ENCODE measurements around the gene PRCD.
A peak's percentile ranks its signal among the peaks of the same experiment; 100 is the strongest.
"Not testable (repeated sequence)": the region's sequence is repeated elsewhere in the genome, so short reads cannot be mapped to it uniquely, and the experiment has no call there.

The PRCD gene

DNA sequence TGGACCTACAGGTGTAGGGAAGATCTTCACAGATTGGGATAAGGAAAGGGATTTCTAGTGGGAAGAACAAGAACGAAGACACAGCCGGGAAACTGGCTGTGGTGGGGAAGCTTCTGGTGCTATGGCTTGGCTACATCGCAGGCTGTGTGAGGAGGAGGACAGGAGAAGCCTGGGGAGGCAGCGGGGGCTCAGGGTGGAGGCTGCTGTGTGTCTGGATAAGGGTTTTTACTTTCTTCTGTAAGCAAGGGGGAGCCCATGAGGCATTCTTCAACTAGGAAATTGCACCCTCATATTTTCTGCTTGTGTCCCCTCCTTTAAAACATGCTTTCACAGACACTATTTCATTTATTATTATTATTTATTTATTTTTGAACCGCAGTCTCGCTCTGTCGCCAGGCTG lies 35.7 kb upstream of the PRCD start:
- Histone ChIP-seq H3K4me3 (ENCODE audit: low read depth in 1 of 5, low read length in 5 of 5) (no peak overlapping the region), H3K4me1 (ENCODE audit: control insufficient read depth in 5 of 5, insufficient read depth in 5 of 5, low read length in 5 of 5) (peaks cover 5 to 40% (median 31%) of the 10 kb centered on the region in 5 donors), H3K9me3 (ENCODE audit: control insufficient read depth in 5 of 5, low read length in 5 of 5) (no peaks in the 10 kb centered on the region), H3K9ac (ENCODE audit: low read length in 5 of 5) (no peak overlapping the region), H3K27me3 (ENCODE audit: control insufficient read depth in 5 of 5, insufficient read depth in 4 of 5, low read length in 5 of 5) (peaks cover 3 to 13% (median 7%) of the 10 kb centered on the region in 5 donors), H3K27ac (ENCODE audit: low read depth, low read length) (no peak overlapping the region), H3K36me3 (ENCODE audit: control insufficient read depth in 5 of 5, insufficient read depth in 5 of 5, low read length in 5 of 5) (no peaks in the 10 kb centered on the region)

DNA sequence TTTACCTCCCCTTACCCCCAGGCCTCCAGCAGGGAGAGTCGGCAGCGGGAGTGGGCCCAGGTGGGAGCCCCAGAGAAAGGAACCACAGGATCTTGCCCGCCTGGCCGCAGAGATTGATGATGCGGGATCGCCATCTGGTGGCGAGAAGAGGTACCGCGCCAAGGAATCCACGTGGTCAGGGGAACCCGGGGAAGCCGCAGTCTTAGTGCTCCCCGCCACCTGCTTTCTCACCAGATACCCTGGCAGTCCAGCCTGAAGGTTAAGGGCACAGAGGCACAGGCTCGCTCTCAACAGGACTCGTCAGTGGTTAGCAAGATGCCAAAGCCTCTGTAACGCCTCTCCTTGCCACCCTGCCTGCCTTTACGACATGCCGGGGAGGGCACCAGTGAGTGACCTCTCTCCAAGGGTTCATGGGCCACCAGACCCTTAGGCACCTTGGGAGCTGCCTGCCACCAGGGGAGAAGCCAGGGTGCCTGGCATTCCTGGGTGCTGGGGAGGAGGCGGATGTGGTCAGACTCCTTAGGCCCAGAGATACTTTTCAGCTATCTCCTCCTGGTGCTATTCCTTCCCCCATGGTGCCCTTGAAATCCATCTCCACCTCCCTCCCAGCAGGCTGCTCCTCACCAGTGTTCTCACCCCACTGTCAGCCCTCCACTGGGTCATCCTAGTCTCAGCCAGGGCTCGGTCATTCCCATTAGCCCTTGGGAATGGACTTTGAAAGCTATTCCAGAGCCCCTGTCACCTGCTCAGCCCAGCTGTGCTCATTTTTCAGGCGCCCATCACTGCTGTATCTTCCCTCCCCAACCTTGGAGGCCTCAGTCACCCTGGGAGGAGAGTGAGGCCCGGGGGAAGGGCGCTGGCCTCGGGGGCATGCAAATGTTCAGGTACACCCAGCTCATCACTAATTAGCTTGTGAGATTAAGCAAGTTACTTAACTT lies 33.2 kb upstream of the PRCD start:
- no peak overlapping the region for H3K27ac ChIP-seq (ENCODE audit: low read depth, low read length)
- H3K4me1 ChIP-seq (ENCODE audit: control insufficient read depth in 5 of 5, insufficient read depth in 5 of 5, low read length in 5 of 5), result peaks cover 4 to 25% (median 10%) of the 10 kb centered on the region in 5 donors
- H3K36me3 ChIP-seq (ENCODE audit: control insufficient read depth in 5 of 5, insufficient read depth in 5 of 5, low read length in 5 of 5), result no peaks in the 10 kb centered on the region
- H3K9me3 ChIP-seq (ENCODE audit: control insufficient read depth in 5 of 5, low read length in 5 of 5), result no peaks in the 10 kb centered on the region
- no peak overlapping the region for H3K9ac ChIP-seq (ENCODE audit: low read length in 5 of 5)
- H3K27me3 ChIP-seq (ENCODE audit: control insufficient read depth in 5 of 5, insufficient read depth in 4 of 5, low read length in 5 of 5), result peaks cover 3 to 13% (median 7%) of the 10 kb centered on the region in 5 donors
- H3K4me3 ChIP-seq (ENCODE audit: low read depth in 1 of 5, low read length in 5 of 5), result peak overlapping the region in 1 of 5 donors; percentile 22

DNA sequence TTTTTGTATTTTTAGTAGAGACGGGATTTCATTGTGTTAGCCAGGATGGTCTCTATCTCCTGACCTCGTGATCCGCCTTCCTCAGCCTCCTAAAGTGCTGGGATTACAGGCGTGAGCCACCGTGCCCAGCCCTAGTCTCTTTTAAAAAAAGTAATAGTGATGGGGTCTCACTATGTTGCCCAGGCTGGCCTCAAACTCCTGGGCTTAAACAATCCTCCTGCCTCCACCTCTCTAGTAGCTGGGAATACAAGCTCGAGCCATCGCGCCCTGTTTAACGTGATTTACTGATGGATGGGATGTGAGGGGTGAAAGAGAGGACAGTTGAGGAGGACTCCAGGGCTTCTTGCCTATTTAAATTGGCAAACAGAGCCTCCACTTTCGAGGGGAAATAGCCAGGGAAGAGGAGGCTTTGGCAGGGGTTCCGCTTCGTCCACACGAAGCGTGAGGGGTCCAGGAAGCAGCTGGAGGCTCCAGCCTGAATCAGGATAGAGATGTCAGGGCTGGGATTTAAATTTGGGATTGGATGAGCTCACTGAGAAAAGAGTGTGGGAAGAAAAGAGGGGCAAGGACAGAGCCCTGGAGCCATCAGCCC lies 31.3 kb upstream of the PRCD start:
- not testable (repeated sequence) for H3K36me3 ChIP-seq (ENCODE audit: control insufficient read depth in 5 of 5, insufficient read depth in 5 of 5, low read length in 5 of 5); H3K4me3 ChIP-seq (ENCODE audit: low read depth in 1 of 5, low read length in 5 of 5); H3K27ac ChIP-seq (ENCODE audit: low read depth, low read length); H3K9me3 ChIP-seq (ENCODE audit: control insufficient read depth in 5 of 5, low read length in 5 of 5); H3K9ac ChIP-seq (ENCODE audit: low read length in 5 of 5)
- Histone ChIP-seq H3K4me1 (ENCODE audit: control insufficient read depth in 5 of 5, insufficient read depth in 5 of 5, low read length in 5 of 5) (peaks cover 3 to 21% (median 6%) of the 10 kb centered on the region in 5 donors), H3K27me3 (ENCODE audit: control insufficient read depth in 5 of 5, insufficient read depth in 4 of 5, low read length in 5 of 5) (peaks cover 3 to 13% (median 7%) of the 10 kb centered on the region in 5 donors)

DNA sequence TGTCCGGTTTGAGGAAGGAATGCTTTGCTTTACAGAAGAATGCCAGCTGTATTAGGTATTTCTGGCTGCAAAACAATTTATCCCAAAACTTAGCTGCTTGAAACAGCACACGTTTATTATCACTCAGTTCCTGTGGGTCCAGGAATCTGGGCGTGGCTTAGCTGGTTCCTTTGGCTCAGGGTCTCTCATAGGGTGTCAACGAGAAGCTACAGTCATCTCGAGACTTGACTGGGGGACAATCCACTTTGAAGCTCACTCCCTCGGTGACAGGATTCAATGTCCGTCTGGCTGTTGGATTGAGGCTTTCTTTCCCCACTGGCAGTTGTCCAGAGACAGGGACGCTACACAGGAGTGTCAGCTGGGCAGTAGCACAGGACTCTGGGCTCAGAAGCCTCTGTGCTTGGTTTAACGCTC lies 29.0 kb upstream of the PRCD start:
- peaks cover 10 to 30% (median 15%) of the 10 kb centered on the region in 5 donors for H3K4me1 ChIP-seq (ENCODE audit: control insufficient read depth in 5 of 5, insufficient read depth in 5 of 5, low read length in 5 of 5)
- no peak overlapping the region for H3K4me3 ChIP-seq (ENCODE audit: low read depth in 1 of 5, low read length in 5 of 5)
- no peaks in the 10 kb centered on the region for H3K9me3 ChIP-seq (ENCODE audit: control insufficient read depth in 5 of 5, low read length in 5 of 5)
- H3K36me3 ChIP-seq (ENCODE audit: control insufficient read depth in 5 of 5, insufficient read depth in 5 of 5, low read length in 5 of 5), result no peaks in the 10 kb centered on the region
- peaks cover 3 to 14% (median 7%) of the 10 kb centered on the region in 5 donors for H3K27me3 ChIP-seq (ENCODE audit: control insufficient read depth in 5 of 5, insufficient read depth in 4 of 5, low read length in 5 of 5)
- H3K27ac ChIP-seq (ENCODE audit: low read depth, low read length), result no peak overlapping the region
- H3K9ac ChIP-seq (ENCODE audit: low read length in 5 of 5), result peak overlapping the region in 1 of 5 donors; percentile 42

DNA sequence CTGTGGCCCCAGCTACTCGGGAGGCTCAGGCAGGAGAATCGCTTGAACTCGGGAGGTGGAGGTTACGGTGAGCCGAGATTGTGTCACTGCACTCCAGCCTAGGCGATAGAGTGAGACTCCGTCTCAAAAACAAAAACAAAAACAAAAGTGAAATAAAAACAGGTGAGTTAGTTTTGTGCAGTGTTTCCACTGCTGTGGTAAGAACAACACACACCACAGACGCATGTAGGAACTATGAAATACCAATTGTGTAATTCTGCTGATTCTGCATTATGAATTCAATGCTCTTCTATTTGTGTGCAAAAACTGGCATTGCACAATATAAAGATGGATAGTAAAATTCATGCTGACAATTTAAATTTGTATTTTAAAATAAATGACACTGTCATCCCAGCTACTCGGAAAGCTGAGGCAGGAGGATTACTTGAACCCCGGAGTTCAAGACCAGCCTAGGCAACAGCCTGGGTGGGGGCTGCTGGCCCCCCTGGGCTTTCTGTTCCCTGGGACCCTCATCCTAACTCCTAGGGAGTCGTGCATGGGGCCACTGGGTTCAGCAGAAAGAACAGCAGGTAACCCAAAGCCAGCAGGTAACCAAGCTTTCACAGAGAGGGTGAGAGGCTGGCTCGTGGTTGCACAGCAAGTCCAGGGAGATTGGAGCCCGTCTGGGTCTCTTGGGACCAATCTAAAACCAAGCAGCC lies 28.0 kb upstream of the PRCD start:
- H3K9ac ChIP-seq (ENCODE audit: low read length in 5 of 5), result no peak overlapping the region
- H3K27me3 ChIP-seq (ENCODE audit: control insufficient read depth in 5 of 5, insufficient read depth in 4 of 5, low read length in 5 of 5), result peaks cover 3 to 10% (median 5%) of the 10 kb centered on the region in 5 donors
- H3K27ac ChIP-seq (ENCODE audit: low read depth, low read length), result no peak overlapping the region
- no peak overlapping the region for H3K4me3 ChIP-seq (ENCODE audit: low read depth in 1 of 5, low read length in 5 of 5)
- no peaks in the 10 kb centered on the region for H3K9me3 ChIP-seq (ENCODE audit: control insufficient read depth in 5 of 5, low read length in 5 of 5)
- no peaks in the 10 kb centered on the region for H3K36me3 ChIP-seq (ENCODE audit: control insufficient read depth in 5 of 5, insufficient read depth in 5 of 5, low read length in 5 of 5)
- peaks cover 7 to 32% (median 15%) of the 10 kb centered on the region in 5 donors for H3K4me1 ChIP-seq (ENCODE audit: control insufficient read depth in 5 of 5, insufficient read depth in 5 of 5, low read length in 5 of 5)

DNA sequence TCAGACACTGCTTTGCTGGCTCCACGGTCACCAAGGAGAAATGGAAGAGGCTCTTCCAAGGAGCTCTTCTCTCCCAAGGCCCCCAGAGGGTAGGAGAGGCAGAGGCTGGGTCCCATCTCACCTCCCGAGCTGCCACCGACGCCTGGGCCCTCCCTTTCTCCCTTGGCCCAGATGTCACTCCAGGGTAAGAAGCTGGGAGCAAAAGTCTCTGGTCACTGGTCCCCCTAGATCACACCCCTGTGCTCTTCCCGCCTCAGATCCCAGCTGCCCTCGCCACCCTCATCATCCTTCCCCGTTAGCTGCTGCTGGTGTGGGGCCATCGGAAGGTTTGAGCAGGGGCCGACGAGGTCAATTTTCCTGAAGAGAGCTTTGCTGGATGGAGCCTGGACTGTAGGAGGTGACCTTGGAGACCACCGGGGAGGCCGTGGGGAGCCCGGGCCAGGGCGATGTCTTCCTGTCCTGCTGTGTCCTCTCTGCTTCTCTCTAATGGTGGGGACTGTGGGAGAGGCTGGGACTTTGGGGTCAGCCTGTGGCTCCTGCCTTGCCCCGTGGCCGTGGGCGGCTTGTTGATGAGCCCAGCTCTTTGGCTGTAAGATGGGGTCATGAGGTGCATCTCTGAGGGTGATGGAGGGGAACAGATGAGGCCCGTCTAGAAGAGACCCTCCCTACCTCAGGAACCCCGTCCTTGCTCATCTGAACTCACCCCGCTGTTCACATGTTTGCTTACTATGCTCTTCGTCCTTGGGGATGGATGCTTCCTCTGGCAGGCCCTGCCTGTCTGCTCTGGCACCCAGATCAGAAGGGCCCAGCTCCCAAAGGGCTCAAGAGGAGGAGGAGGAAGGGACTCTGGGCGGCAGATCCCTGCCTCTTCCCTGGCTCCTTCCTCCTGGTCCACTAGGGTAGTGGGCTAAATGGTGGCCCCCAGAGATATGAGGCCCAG lies 27.2 kb upstream of the PRCD start:
- no peak overlapping the region for H3K4me3 ChIP-seq (ENCODE audit: low read depth in 1 of 5, low read length in 5 of 5)
- H3K27me3 ChIP-seq (ENCODE audit: control insufficient read depth in 5 of 5, insufficient read depth in 4 of 5, low read length in 5 of 5), result peaks cover 0 to 7% (median 3%) of the 10 kb centered on the region in 5 donors
- no peak overlapping the region for H3K9ac ChIP-seq (ENCODE audit: low read length in 5 of 5)
- H3K36me3 ChIP-seq (ENCODE audit: control insufficient read depth in 5 of 5, insufficient read depth in 5 of 5, low read length in 5 of 5), result no peaks in the 10 kb centered on the region
- no peaks in the 10 kb centered on the region for H3K9me3 ChIP-seq (ENCODE audit: control insufficient read depth in 5 of 5, low read length in 5 of 5)
- H3K27ac ChIP-seq (ENCODE audit: low read depth, low read length), result no peak overlapping the region
- peaks cover 7 to 32% (median 15%) of the 10 kb centered on the region in 5 donors for H3K4me1 ChIP-seq (ENCODE audit: control insufficient read depth in 5 of 5, insufficient read depth in 5 of 5, low read length in 5 of 5)

DNA sequence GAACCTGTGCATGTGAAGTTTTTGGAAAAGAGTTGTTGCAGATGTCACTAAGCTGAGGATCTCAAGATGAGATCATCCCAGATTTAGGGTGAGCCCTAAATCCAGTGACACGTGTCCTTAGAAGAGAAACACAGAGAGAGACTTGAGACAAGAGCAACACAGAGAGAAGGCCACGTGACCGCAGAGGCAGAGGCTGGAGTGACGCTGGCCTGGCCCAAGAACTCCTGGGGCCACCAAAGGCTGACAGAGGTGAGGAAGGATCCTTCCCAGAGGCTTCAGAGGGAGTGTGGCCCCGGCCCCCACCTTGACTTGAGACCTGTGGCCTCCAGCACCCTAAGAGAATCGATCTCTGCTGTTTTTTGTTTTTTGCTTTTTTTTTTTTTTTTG lies 26.5 kb upstream of the PRCD start:
- peaks cover 0 to 3% (median 0%) of the 10 kb centered on the region in 5 donors for H3K27me3 ChIP-seq (ENCODE audit: control insufficient read depth in 5 of 5, insufficient read depth in 4 of 5, low read length in 5 of 5)
- H3K36me3 ChIP-seq (ENCODE audit: control insufficient read depth in 5 of 5, insufficient read depth in 5 of 5, low read length in 5 of 5), result no peaks in the 10 kb centered on the region
- H3K9ac ChIP-seq (ENCODE audit: low read length in 5 of 5), result no peak overlapping the region
- H3K9me3 ChIP-seq (ENCODE audit: control insufficient read depth in 5 of 5, low read length in 5 of 5), result no peaks in the 10 kb centered on the region
- H3K4me3 ChIP-seq (ENCODE audit: low read depth in 1 of 5, low read length in 5 of 5), result no peak overlapping the region
- H3K4me1 ChIP-seq (ENCODE audit: control insufficient read depth in 5 of 5, insufficient read depth in 5 of 5, low read length in 5 of 5), result peaks cover 7 to 32% (median 15%) of the 10 kb centered on the region in 5 donors
- no peak overlapping the region for H3K27ac ChIP-seq (ENCODE audit: low read depth, low read length)

DNA sequence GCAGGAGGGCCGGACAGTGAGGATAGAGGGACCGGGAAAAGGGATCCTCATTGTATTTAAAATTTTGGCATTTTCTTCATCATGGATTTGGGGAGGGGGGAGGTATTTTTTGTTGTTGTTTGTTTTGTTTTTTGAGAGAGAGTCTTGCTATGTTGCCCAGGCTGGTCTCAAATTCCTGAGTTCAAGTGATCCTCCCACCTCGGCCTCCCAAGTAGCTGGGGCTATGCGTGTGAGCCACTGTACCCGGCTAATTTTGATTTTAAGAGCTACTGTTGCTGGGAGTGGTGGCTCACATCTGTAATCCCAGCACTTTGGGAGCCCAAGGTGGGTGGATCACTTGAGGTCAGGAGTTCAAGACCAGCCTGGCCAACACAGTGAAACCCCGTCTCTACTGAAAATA lies 25.5 kb upstream of the PRCD start:
- H3K9ac ChIP-seq (ENCODE audit: low read length in 5 of 5); H3K36me3 ChIP-seq (ENCODE audit: control insufficient read depth in 5 of 5, insufficient read depth in 5 of 5, low read length in 5 of 5); H3K27me3 ChIP-seq (ENCODE audit: control insufficient read depth in 5 of 5, insufficient read depth in 4 of 5, low read length in 5 of 5); H3K9me3 ChIP-seq (ENCODE audit: control insufficient read depth in 5 of 5, low read length in 5 of 5); H3K27ac ChIP-seq (ENCODE audit: low read depth, low read length); H3K4me3 ChIP-seq (ENCODE audit: low read depth in 1 of 5, low read length in 5 of 5): not testable (repeated sequence)
- H3K4me1 ChIP-seq (ENCODE audit: control insufficient read depth in 5 of 5, insufficient read depth in 5 of 5, low read length in 5 of 5), result peaks cover 7 to 32% (median 15%) of the 10 kb centered on the region in 5 donors

DNA sequence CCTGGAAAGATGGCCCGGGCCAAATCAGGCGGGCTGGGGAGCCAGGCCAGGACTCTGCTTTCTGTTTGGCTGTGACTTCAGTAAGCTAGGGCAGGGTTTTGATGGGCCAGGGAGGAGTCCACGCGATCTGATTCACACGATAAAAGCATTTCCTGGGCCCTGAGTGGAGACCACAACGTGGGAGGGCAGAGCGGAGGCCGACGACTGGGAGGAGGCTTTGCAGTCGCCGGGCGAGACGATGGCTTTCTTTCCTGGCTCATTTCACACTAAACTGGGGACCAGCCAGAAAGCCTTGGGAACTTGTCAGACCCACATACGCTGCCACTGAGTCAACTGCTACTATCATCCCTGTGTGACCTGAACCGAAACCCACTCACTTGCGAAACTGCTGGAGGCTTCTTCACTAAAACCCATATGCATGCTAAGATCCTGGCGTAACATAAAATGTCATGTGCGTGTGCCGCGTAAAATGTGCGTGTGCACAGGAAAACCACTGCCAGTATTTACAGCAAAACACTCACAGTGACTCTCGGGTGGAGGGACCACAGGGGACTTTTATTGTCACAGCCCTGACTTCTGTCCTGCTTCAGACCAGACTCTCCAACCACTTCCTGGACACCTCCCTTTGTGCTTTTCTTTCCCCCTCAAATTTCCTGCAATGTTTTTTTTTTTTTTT lies 24.4 kb upstream of the PRCD start:
- Histone ChIP-seq H3K4me1 (ENCODE audit: control insufficient read depth in 5 of 5, insufficient read depth in 5 of 5, low read length in 5 of 5) (peaks cover 7 to 32% (median 15%) of the 10 kb centered on the region in 5 donors), H3K27ac (ENCODE audit: low read depth, low read length) (peak overlapping the region; percentile 58), H3K27me3 (ENCODE audit: control insufficient read depth in 5 of 5, insufficient read depth in 4 of 5, low read length in 5 of 5) (peaks cover 0 to 9% (median 0%) of the 10 kb centered on the region in 5 donors), H3K36me3 (ENCODE audit: control insufficient read depth in 5 of 5, insufficient read depth in 5 of 5, low read length in 5 of 5) (no peaks in the 10 kb centered on the region), H3K9ac (ENCODE audit: low read length in 5 of 5) (peak overlapping the region in 4 of 5 donors; percentile 1 to 69 (median 16)), H3K9me3 (ENCODE audit: control insufficient read depth in 5 of 5, low read length in 5 of 5) (no peaks in the 10 kb centered on the region), H3K4me3 (ENCODE audit: low read depth in 1 of 5, low read length in 5 of 5) (peak overlapping the region; percentile 29 to 69 (median 42))

Measured in subcutaneous abdominal adipose tissue (tissue), 5 donors.